HUDEP-2 (cell line): Measurements from ENCODE around the gene KLHL25.

ENCODE experiments used
- DNase-seq, 76 experiments: peaks; one replicate each; lab custom pipeline; 2025; ENCODE audit not compliant: unreplicated experiment in 76 of 76; lab: John Stamatoyannopoulos, UW

Gene KLHL25

DNA sequence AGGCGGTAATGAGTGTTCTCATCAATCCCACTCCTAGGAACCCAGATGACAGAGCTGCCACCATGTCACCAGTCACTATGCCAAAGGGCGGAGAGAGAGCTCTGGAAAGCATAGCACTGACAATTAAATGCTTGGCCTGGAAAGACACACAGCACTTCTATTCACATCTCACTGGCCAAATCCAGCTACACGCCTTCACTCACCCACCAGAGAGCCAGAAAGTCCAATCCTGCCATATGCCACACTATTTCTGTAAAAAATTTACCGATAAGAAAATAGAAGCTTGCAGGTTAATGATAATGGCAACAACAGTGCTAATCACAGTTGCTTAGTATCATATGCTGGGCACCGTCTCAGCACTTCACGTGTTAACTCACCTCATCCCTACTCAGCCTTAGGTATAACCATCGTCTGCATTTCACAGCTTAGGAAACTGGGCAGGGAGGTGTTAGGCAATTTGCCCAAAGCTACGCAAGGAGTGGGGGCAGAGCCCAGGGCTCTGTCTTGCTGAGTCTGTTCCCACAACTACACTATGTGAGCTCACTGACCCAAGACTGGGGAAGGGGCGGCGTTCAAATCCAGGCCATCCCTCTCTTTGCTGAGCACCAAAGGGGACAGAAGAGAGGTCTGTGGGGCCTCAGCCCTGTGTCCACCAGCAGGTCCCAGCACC lies 16.5 kb downstream of the KLHL25 start:
- DNase-seq = no peak

DNA sequence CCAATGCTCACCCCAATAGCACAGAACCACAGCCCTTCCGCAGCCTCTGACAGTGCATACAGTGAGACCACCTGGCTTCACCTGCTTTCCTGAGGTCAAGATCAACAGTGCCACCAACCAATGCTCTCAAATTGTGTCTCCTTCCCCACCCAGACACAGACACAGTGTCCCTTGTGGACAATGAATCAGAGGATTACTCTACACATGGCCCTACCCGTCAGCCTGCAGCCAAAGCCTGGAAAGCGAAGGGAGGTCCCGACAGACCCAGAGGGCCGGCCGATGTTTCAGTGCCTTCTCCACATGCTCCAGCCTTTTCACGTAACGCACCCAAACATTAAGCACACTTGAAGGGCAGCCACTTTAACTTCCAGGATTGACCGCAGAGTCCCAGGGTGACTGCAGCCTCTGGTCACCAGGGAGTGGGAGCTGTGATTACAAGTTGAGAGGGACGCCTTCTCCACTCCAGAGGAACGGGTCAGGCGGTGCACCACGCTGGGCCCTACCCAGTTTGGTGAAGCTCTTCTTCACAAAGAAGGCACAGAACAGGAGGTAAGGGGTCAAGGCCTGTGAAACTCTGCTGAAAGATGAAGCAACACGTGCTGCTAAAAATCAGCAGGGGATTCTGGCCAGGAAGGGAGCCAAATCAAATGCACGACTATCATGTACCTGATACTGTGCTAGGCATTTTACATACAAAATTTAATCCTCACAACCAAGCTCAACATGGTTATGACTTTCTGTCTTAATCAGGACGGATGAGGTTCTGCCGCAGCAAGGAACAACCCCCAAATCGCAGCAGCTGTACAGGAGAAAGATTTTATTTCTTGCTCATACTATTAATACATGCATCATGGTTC lies 17.2 kb downstream of the KLHL25 start:
- no peak for DNase-seq

DNA sequence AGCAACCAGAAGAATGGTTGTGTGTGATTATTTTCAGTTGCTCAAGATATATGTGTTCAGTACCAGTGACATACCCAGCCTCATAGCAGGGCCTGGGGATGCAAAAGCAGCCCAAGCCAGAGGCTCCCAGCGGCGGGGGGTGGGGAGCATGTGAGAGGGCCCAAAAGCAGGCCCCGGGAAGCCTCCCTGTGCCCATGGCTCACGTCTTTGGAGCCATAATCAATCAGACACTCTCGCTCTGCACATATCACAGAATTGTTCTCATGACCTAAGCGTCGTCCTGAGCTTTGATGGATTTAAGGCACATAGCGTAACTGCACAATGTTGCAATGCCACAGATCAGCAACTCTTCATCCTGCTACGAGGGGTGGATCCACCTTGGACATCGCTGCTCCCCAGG lies 20.8 kb downstream of the KLHL25 start:
- DNase-seq = no peak

DNA sequence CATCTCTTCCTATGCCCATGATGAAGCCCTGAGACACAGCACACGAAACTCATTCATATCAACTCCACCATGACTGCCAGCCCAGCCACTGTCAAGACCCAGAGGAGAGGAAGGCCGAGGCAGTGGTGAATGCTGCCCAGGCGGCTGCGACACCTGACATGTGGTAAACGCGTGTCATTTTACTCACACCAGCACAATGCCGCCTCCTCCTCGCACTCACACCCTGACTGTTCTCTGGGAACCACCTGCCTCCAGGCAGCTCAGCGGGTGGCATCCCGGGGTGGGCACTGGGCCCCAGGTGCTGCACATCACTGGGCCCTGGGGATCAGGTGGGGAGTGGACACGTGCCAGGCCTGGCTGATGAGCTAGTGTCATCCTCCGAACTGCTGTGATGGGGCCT lies 21.5 kb downstream of the KLHL25 start:
- no peak for DNase-seq

DNA sequence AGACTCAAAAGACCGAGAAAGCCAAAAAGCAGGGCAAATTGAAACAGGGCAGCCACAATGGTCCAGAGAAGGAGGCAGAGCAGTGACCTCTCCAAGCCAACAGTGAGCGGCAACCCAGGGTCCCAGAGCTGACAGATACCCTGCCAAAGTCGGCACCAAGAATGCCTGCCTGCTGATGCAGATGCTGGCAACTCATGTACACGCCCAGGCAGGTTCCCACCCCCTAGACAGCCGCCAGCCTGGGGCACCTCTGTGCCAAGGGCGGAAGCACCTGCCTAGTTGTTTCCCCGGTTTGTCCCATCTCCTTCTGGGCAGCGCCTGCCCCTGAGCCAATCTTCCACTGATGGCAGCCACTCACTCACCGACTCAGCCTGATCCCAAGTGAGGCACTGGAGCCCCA lies 22.1 kb downstream of the KLHL25 start:
- DNase-seq = no peak

DNA sequence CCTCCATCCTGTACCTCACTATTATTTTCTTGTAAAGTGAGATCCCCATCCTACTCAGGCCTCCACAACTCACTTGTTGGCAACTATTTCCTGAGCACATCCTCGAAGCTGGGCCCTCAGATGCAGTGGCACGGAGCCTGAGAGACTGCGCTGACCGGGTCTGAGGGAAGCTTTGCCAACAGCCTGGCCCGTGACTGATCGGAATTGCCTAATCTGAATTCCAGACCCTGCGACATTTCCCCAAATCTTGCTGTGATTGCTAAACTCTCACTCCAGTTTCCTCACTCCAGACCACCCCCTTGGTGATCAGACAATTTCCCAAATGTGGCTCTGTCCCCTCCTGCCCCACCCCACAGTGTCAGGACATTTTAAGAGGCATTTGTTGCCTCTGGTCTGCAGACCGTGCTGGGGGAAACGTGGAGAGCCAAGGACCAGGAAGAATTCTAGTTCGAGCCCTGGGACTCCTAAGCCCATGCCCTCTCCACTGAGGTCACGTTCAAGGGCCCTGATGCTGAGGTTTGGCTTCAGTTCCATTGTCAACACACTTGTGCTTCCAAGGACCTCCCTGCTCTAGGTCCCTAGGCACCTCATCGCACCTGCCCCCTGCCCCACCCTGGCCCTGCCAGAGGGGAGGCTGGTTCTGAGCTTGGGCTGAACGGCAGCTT lies 22.8 kb downstream of the KLHL25 start:
- no peak for DNase-seq

DNA sequence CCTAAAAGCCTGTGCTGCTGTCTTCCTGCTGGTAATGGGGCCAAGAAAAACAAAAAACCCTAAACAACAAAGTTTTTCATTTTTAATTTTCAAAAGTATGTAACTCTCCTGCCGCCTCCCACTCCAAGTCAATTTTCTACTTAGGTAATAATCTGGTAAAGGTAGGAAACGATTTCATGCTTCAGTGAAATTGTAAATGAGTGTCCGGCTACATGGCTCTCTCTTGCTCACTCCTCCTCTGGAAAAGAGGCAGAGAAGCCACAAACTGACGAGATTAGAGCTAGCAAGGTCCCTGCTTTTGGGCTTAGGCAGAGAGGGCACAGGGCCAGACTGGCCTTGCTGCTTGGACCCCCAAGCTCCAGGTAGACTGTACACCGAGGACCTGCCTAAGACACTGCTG lies 23.5 kb downstream of the KLHL25 start:
- no peak for DNase-seq

DNA sequence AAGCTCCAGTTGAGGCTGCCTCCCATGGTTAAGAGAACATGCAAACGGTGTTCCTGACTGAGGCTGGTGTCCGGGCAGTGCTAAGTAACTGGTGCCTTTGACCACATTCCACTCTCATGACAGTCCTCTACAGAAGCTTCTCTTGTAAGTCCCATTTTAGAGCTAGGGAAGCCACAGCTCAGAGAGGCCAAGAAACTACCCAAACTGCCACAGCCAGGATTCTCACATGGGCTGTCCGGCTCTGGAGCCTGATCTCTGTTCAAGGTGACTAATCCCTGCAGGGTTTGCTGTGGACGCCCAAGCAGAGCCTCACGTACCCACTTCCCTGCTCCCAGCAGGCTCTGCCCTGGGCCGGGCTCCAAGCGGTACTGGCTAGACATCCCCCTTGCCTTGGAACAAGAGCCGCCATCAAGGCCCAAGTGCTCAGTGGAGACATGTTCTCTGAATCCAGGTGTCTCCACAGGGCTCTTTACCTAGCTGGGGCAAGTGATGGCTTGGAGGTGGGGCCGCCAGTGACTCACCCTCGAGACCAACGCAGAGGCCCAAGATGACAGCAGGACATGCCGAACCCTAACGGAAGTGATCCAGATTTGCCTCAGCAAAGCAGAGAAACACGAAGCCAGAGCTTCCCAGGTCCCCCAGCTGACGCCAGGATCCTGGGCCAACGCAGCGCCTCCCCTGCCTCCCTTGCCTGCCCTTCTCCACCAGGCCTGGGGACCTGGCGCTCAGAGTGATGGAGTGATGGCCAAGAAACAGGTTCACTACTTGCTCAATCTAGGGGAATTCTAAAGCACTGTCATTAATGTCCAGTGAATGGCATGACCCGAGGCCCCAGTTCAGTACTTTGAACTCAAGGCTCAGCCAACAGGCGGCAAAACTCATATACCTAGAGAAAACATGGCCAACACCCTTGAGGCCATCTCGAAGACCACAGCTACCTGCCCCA lies 24.4 kb downstream of the KLHL25 start:
- no peak for DNase-seq

DNA sequence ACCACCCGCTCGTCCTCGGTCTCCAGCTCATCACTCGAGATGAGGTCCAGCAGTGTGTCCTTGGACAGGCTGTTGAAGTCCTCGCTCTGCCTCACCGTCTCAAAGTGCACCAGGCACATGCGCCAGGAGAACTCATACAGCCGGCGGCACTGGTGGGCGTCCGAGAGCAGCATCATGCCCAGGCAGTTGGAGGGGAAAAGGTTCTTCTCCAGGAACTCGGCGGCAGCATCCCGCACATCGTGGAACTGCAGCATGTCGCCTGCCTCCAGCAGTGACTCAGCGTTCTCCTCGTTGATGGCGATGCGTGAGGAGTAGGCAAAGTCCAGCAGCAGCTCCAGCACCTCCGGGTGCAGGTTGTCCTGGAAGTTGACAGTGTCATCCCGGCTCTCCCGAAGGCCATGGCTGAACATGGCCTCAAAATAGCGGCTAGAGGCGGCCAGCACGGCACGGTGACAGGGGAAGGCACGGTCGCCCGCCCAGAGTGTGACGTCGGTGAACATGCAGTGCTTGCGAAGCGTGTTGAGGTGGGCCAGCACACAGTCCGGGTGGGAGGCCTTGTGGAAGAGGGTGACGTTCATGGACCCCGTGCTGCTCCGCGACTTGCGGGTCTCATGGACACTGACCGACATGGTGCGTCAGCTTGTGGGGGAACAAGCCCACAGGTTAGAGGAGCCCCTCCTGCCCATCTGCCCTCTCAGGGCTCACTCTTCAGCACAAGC lies 25.4 kb downstream of the KLHL25 start:
- no peak for DNase-seq

DNA sequence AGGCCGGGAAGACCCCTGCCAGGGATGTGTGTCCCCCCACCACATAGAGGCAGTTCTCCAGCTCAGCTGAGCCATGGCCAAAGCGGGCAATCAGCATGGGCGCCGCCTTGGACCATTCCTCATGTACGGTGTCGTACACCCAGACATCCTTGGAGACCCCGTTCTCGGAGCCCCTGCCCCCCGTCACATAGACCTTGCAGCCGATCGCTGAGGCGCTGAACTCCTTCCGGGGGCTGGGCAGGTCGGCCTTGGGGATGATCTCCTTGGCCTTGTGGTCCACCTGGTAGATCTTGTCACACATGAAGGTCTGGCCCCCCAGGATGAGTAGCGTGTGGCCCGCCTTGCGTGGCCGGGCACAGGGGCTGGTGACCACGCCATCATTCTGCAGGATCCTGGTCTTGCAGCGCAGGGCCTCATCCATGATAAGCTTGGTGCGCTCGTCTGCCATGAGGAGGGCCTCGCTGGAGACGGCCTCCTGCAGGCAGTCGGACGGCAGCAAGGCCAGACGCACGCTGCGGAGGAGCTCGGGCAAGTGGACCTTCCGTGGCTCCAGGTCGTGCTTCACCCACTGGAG lies 26.0 kb downstream of the KLHL25 start:
- no peak for DNase-seq

DNA sequence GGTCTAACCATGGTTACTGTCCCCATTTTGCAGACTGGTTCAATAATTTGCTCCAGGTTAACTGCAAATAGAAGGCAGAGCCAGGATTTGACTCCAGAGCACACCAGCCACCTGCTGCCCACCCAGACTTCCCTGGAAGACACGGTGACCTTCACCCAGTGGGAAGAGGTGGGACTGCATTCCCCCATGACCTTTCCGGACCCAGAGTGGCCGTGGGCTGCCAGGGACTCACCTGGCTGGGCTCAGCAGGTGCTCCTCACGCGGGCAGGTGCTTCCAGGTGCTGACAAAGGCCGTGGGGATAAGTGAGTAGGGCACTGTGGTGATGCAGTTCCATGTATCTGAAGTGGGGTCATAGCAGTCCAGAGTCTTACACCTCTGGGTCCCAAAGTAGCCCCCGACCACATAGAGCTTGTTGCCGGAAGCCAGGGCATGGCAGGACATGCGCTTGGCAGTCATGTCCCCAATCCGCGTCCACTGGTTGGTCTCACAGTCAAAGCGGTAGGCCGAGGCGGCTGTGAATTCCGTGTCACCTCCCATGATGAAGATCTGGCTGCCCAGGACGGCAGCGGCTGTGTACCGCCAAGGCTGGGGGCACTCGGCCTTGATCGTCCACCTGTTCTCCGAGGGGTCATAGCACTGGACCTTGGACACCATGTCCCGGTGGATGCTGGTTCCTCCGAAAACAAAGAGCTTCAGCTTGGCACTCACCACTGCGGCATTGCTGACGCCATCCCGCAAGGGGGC lies 26.8 kb downstream of the KLHL25 start:
- no peak for DNase-seq

DNA sequence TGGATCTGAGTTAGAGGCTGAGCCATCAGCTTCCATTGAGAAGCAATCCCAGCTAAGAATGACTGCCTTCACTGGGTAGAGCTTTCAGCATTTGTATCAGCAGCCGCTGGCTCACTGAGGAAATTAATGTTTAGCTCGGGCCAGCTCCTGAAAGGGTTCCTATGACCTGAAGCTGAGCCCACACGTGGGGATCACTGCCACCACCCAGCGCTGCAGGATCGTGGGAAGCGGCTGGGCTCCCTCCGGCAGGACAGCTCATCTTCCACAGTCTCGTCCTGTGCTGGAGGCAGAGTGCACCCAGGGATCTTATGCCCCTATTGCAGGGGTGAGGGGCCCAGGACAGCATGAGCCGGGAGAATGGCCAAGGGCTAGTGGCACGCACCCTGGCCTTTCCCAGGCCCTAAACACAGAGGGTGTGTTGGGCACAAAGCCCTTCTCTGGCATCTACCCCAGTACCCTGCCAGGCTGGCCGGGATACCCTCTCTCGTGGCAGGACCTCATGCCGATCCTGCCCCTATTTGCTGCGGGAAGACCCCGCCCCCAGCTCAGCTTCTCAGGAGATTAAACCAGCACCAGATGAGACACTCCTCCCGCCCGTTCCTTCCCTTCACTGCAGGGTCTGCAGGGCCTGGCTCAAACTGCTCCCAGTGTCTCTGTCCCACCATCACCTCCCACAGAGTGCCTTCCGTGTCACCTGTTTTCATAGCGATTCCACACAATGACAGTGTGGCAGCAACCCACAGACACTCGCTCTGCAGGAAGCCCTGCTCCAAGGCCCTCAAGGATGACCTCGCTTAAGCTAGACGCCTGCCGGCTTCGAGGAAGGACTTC lies 28.5 kb downstream of the KLHL25 start:
- no peak for DNase-seq

DNA sequence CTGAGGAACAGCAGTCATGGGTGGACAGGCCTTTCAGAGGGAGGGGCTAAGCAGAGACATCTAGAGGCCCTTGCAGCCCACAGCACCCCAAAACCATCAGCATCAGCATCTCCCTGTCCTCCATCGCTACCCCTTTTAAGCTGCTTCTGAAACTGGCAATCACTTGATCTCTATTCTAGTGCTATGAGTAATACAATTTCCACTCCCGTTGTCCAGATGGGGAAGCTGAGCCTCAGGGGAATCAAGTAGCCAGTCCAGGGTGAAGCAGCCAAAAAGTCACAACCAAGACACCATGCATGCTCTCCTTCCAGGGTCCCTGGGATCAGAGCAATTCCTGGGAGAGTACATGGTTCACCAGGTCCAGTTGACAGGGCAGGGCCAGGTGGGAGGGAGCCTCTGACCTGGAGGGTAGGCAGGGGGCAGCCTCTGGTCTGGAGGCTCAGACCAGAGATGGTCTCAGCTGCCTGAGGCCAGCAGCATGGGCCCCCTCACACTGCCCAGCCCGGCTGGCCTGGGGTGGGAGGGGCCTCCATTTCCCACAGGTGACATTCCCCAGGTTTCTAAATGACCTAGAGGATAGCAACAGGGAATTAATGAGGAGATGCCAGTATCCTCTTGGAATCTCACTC lies 30.0 kb downstream of the KLHL25 start:
- no peak for DNase-seq

DNA sequence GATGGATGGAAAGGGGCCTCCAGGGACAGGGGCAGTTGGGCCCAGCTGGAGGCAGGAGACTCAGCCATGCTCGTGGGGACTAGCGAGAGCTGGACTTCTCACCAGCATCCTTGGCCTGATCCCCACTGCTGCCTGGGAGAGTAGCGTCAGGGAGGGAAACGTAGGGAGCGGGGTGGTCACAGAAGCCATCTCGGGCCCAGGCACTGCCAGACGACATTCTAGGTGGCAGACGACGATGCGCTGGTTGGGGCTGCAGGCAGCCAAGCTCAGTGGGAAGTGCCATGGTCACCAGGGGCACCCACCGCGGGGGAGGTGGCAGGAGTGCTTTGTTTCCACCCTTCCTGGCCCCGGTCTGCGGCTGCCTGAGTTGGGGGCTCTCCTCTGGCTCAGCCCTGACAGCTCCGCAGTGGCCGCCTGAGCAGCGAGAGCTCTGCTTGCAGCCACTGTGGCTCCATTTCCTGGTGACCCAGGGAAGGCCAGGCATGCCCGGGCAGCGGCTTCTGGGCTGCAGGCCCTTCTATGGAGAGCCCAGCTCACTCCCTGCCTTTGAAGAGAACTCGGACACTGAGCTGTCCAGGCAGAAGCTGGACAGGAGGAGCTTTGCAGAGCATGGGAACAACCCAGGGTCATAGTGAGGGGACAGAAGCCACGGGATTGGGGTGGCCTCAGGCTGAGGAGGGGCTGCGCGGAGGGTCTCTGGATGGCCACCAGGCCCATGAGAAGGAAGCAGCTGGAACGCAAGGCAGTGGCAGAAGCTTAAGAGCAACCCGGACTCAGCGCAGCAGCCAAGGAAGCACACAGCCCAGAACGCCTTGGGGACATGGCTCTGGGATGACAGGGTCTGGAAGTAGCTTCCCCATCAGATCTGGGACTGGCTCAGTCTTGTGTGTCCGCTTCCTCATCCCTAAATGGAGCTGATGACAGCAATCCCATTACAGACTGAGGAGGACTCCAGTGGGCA lies 30.8 kb downstream of the KLHL25 start:
- DNase-seq = no peak

DNA sequence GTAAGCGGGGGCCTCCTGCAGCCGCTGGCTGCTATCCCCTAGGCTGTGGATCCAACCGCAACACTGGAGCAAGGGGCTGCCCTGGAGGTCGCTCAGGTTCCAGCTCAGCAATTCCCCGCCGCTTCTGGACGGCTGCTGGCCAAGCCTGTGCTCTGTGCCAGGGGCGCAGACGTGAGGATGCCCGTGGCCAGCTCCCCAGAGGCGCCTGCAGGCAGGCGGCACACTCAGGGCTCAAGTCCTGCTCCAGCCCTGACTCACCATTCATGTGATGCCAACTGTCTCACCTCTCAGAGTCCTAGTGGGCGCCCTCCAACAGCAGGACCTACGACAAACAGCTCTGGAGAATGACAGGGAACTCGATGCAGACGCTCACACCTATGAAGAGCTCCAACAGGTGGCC lies 31.6 kb downstream of the KLHL25 start:
- DNase-seq = peak in 1 of 76 experiments; percentile 2

DNA sequence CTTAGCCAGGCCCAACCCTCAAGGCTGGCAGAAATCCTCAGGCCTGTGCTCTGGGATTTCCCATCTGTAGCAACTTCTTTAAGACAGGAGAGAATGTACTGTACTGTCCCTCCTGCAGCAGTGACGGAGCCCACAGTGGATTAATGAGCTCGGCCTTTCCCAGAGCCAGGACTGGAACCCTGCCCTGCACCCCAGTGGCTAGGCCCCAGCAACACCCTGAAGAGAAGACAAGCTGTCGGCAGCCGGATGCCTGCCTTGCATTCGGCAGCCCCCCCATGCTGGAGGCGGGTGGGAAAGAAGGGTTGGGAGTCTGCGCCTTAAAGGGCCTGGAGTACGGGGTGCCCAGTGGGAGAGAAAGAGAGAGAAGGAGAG lies 32.0 kb downstream of the KLHL25 start:
- DNase-seq = no peak
